ENCODE measurements around the gene CDC42. TPM values are rescaled to one million over a fixed set of nuclear protein-coding genes. Genes with fewer than 3 reads are reported as not detected.

CDC42 gene
- total RNA-seq, 1 experiment from 2014 or later, result 217 TPM

GRCh38 chr1:22108339-22109105 is 56.0 kb downstream of the CDC42 start:
- Histone ChIP-seq H3K27me3 (ENCODE audit: insufficient read depth, low read length) (no peaks in the 10 kb centered on the region), H3K27ac (ENCODE audit: low read depth, low read length) (no peak overlapping the region), H3K4me1 (ENCODE audit: control insufficient read depth in 1 of 2, insufficient read depth in 2 of 2, low read length in 2 of 2) (no peaks in the 10 kb centered on the region), H3K36me3 (ENCODE audit: control insufficient read depth in 1 of 2, insufficient read depth in 2 of 2, low read length in 2 of 2) (peaks cover 3 to 6% of the 10 kb centered on the region in 2 experiments; a peak in 1 of 4 replicates), H4K20me1 (ENCODE audit: insufficient read depth) (0 out of 2 replicates have a peak, but pooled peaks cover 6% of the 10 kb centered on the region), H3K9ac (ENCODE audit: low read length) (no peak overlapping the region), H3K9me2 (ENCODE audit: insufficient read depth) (no peaks in the 10 kb centered on the region), H3K4me3 (replicated peaks in 1 of 2; ENCODE audit: low read depth in 1 of 2, low read length in 2 of 2) (no peak overlapping the region), H3K9me3 (ENCODE audit: control insufficient read depth in 1 of 2, insufficient read depth in 1 of 2, low read depth in 1 of 2, low read length in 2 of 2) (no peaks in the 10 kb centered on the region), H3K4me2 (ENCODE audit: low read length) (no peak overlapping the region), H2AFZ (ENCODE audit: low read depth, low read length, poor library complexity, severe bottlenecking) (no peak overlapping the region), H3K79me2 (ENCODE audit: insufficient read depth, low read length) (peaks cover 48% of the 10 kb centered on the region)
- ChIA-PET POLR2A (no interaction called here), RAD21 (ENCODE audit: low non-redundant PET in 1 of 2, low total read pairs in 2 of 2, uncharacterized antibody in 2 of 2, unreplicated experiment in 2 of 2) (no interaction called here), CTCF (no interaction called here)
- no TSS peak for BruUV-seq (replicated peaks)
- ATAC-seq, result no peak
- TF ChIP-seq ZFX (IDR thresholded peaks at IDR 0.05) (no peak), YY1 (IDR thresholded peaks at IDR 0.05; ENCODE audit: extremely low read depth, insufficient replicate concordance, low read depth, low read length) (no peak), POLR2A (IDR thresholded peaks at IDR 0.05; ENCODE audit: borderline replicate concordance, extremely low read depth, insufficient read depth, insufficient read length) (no peak), ELF1 (IDR thresholded peaks at IDR 0.05; ENCODE audit: borderline replicate concordance, low read depth) (no peak), EGR1 (IDR thresholded peaks at IDR 0.05; ENCODE audit: low read depth) (no peak), TCF7L2 (IDR thresholded peaks at IDR 0.05; ENCODE audit: borderline replicate concordance, extremely low read depth, insufficient read depth, insufficient read length) (no peak), SRF (IDR thresholded peaks at IDR 0.05; ENCODE audit: low read depth) (no peak), CBX3 (IDR thresholded peaks at IDR 0.05; ENCODE audit: low read depth) (no peak), POLR2AphosphoS5 (IDR thresholded peaks at IDR 0.05; ENCODE audit: low read depth, low read length) (no peak), REST (IDR thresholded peaks at IDR 0.05; ENCODE audit: low read depth) (no peak), CEBPB (IDR thresholded peaks at IDR 0.05; ENCODE audit: low read depth) (no peak), SIN3A (IDR thresholded peaks at IDR 0.05; ENCODE audit: low read depth) (no peak), ZNF274 (IDR thresholded peaks at IDR 0.05; ENCODE audit: low read depth, low read length) (no peak), JUND (IDR thresholded peaks at IDR 0.05) (no peak), MAX (IDR thresholded peaks at IDR 0.05) (no peak), RAD21 (IDR thresholded peaks at IDR 0.05; ENCODE audit: low read depth) (no peak)
- TF ChIP-seq, protein P1, sequence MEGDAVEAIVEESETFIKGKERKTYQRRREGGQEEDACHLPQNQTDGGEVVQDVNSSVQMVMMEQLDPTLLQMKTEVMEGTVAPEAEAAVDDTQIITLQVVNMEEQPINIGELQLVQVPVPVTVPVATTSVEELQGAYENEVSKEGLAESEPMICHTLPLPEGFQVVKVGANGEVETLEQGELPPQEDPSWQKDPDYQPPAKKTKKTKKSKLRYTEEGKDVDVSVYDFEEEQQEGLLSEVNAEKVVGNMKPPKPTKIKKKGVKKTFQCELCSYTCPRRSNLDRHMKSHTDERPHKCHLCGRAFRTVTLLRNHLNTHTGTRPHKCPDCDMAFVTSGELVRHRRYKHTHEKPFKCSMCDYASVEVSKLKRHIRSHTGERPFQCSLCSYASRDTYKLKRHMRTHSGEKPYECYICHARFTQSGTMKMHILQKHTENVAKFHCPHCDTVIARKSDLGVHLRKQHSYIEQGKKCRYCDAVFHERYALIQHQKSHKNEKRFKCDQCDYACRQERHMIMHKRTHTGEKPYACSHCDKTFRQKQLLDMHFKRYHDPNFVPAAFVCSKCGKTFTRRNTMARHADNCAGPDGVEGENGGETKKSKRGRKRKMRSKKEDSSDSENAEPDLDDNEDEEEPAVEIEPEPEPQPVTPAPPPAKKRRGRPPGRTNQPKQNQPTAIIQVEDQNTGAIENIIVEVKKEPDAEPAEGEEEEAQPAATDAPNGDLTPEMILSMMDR (IDR thresholded peaks at IDR 0.05 in 2 of 3, conservative IDR thresholded peaks at IDR 0.05 in 1 of 3; ENCODE audit: borderline replicate concordance in 1 of 3, insufficient read depth in 1 of 3, low read depth in 2 of 3, low read length in 2 of 3), result no peak
- TF ChIP-seq, protein P2, sequence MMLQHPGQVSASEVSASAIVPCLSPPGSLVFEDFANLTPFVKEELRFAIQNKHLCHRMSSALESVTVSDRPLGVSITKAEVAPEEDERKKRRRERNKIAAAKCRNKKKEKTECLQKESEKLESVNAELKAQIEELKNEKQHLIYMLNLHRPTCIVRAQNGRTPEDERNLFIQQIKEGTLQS (IDR thresholded peaks at IDR 0.05), result no peak
- intact Hi-C loops (cut with micrococcal nuclease), result no loop called here
- DNase-seq (ENCODE audit: low read depth, low spot score), result no peak
